Left cardiac atrium (tissue), 4 donors: ENCODE results near the gene BMERB1. TPM values are rescaled to one million over a fixed set of nuclear protein-coding genes. Genes with fewer than 3 reads are reported as not detected.
A peak's percentile ranks its signal among the peaks of the same experiment; 100 is the strongest.

Experiments used
- ATAC-seq, 2 donors: fragments of 200-7000 bp; cut with Tn5 transposase; one replicate each; pipeline ENCODE4 v1.9.1; 2020; ENCODE audit warnings: mild to moderate bottlenecking in 2 of 2, moderate library complexity in 2 of 2
- DNase-seq: peaks from one replicate; pipeline ENCODE4 v3.0.0-alpha.2; 2020
- intact Hi-C, 2 donors: fragments of 100-400 bp; cut with DNase I; formaldehyde crosslinking; loops; one replicate each; pipeline versions ENCODE4 v1.14.1 to v1.15.1; 2022 to 2023
- total RNA-seq, 2 donors: library from RNA; stranded (reverse); fragmentation: NEBNext Ultra II Directional; extraction: Animal tissue kit (Norgen Biotek cat#: 25700); gene quantifications; one replicate each; pipeline ENCODE4 v1.2.1, GENCODE V29; 2021
- donor health status: DM: no; HTN: yes; CAD: no.
- donor health status: DM: no; HTN: yes; CAD: no; lungs with severe emphysema.
- donor health status: DM: yes; HTN: yes; CAD: no.
- donor health status: Dilated cardiomyopathy.

Gene BMERB1
- total RNA-seq, 2 donors from 2014 or later, result 50.0 to 74.3 TPM

GRCh38 chr16:15511759-15512487 is 77.5 kb downstream of the BMERB1 start:
- intact Hi-C loops, result no loop called here
- ATAC-seq (no peak), DNase-seq (no peak)

DNA sequence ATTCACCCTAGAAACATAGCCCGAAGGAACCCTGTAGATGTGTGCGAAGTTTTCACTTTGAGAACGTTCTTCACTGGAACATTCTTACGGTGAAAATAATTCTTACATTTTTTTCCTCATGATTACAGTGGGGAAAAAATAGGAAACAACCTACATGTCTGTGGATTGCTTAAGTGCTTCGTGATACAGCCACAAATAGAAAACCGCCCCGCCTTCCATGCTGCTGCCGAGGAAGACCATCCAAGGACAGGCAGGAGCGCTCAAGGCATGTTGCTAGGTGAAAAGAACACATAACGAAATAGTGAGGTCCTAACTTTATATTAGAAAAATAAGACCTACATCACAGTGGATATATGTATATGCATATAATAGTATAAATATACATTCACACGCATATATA is 78.8 kb downstream of the BMERB1 start:
- intact Hi-C loops, result no loop called here
- no peak for ATAC-seq

GRCh38 chr16:15515992-15516391 is 81.6 kb downstream of the BMERB1 start:
- intact Hi-C loops, result no loop called here
- DNase-seq, result no peak
- ATAC-seq, result no peak

More for the DNA sequence above, 78.8 kb downstream of the BMERB1 start:
- DNase-seq, result no peak

- ATAC-seq (no peak), DNase-seq (no peak)
- intact Hi-C loops, result no loop called here
Measured at GRCh38 chr16:15516609-15517008, 82.2 kb downstream of the BMERB1 start.

- intact Hi-C loops, result no loop called here
- no peak for ATAC-seq
Measured at GRCh38 chr16:15517743-15518377, 83.5 kb downstream of the BMERB1 start.

DNA sequence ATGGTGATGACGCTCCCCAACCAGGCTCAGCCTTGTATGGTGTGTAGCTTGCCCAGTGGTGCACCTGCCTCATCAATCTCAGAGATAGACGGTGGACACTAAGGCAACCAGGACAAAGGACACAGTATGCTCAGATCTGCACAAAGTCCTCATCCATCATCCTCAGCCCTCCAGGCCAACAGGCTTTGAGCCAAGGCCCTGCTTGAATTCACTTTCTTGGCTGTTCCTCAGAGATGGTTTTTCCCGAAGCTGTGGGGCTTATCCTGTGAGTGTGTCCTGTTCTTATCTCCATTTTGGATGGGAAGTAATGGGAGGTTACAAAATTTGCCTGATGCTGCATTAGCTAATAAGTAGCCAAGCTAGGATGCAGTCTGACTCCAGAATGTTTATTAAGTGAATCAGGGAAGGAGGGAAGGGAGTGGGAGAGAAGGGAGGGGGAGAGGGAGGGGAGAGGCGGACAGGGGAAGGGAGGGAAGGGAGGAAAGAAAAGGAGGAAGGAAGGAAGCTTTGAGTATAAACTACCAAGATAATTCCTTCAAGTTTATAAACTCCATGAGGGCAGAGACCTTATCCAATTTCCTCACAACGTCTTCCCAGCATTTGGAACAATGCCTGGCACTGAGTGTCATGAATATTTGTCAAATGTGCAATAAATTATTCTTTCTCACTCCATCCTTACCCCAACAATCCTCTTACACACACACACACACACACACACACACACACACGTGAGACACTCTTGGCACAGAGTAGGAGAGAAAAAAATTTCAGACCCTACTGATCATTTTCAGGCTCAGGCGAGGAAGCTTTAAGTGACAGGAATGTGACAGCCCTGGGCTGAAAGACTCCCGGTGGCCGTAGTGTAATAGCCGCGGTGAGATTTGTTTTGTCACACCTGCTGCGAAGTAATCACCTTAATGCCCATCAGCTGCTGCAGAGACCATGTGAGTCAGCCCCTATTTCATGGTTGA is 84.3 kb downstream of the BMERB1 start:
- intact Hi-C loops, result no loop called here
- peak; percentile 56 to 79 for ATAC-seq
- DNase-seq, result peak; percentile 77

More at GRCh38 chr16:15517743-15518377, 83.5 kb downstream of the BMERB1 start:
- DNase-seq, result no peak

GRCh38 chr16:15519790-15520189 is 85.4 kb downstream of the BMERB1 start:
- intact Hi-C loops, result no loop called here
- DNase-seq (no peak), ATAC-seq (no peak)

DNA sequence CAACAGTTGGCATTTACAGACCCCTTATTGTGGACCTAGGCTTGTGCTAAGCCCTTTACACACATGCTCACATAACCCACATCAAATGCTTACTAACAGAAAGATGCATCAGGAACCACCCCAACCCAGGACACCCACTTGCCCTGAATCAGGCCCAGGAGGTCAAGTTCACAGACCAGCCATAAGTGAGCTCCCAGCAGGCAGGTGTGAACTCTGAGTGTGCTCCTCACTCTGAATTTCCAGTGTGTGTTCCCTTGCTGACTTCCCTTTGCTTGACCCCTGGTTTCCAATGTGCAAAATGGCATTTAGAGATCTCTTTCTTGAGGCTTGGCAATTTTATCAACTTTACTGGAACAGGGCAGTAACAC is 87.0 kb downstream of the BMERB1 start:
- ATAC-seq, result peak; percentile 3 to 10

DNA sequence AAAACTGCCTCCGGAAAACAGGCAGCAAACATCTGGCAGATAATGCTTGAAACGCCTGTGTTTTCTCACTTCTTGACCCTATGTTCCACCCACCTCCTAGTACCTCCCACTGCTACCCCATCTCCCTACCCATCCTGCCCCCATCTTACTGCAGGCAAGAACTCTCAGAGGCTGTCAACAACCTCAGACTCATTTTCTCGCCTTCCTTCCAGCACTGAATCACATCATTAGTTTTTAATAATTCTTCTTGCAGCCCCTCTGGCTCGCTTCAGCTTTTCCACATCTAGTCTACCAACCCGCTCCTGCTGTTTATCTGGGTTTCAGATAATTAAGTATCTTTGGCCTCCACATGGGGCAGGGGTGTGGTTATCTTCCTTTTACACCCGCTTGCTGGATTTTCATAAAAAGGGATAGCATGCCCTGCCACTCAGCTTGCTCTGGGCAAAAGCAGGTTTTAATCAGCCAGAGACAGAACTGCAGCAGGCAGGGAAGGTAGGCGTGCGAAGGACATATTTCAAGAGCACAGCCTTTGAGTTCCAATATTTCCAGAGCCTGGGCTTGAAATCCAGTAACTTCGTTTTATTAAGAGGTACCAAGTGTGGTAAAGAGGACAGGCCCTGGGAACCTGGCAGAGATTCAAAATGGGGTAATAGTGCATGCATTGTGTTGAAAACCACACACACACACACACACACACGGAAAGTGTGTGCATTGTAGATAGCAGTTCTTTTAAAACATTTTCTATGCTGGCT is 87.5 kb downstream of the BMERB1 start:
- intact Hi-C loops, result no loop called here
- peak; percentile 29 for DNase-seq
- peak; percentile 30 to 65 for ATAC-seq

More for the DNA sequence above, 87.0 kb downstream of the BMERB1 start:
- intact Hi-C loops, result no loop called here
- peak; percentile 28 for DNase-seq

GRCh38 chr16:15523092-15523541 is 88.7 kb downstream of the BMERB1 start:
- ATAC-seq (peak in 1 of 2 donors; percentile 41), DNase-seq (peak; percentile 35)
- intact Hi-C loops, result no loop called here

DNA sequence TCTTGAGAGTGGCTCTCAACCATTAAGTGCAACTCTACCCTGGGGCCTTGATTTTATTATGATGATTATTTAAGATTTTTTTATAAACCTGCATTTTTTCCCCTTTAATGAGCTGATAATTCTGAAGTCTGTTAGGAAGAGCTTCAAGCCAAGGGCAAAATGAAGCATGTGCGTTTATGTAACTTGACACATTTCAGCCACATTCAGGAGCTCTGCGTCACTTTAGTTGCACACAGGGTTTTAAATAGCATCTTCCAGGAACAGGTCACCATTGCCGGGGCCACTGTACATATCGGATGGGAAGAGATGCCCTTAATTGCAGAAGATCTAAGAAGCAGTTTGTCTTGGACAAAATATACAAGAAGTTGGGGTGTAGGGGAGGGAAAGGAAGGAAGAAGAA is 89.6 kb downstream of the BMERB1 start:
- intact Hi-C loops, result no loop called here
- no peak for DNase-seq
- ATAC-seq, result no peak

DNA sequence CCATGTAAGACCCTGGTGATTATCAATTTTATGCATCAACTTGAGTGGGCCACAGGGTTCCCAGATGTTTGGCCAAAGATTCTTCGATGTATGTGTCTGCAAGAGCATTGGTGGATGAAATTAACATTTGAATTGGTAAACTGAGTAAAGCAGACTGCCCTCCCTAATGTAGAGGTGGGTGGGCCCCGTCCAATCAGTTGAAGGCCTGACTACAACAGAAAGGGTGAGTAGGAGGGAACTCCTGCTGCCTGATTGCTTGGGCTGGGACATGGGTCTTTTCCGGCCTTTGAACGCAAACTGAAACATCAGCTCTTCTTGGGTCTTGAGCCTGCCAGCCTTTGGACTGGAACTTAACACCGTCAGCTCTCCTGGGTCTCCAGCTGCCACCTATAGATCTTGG is 90.6 kb downstream of the BMERB1 start:
- no peak for ATAC-seq
- no peak for DNase-seq
- intact Hi-C loops, result no loop called here

DNA sequence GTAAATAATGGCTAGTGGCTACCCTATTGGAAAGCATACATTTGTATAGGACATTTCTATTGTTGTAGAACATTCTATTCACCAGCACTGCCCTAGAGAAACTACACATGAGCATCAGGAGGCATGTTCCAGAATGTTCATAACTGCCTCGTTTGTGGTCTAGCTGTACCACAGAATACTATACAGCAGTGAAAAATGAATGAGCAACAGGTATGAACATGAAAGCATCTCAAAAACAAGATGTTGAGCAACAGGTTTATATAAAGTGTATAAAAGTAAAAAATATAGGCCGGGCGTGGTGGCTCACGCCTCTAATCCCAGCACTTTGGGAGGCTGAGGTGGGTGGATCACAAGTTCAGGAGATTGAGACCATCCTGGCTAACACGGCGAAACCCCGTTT is 91.7 kb downstream of the BMERB1 start:
- intact Hi-C loops, result no loop called here
- ATAC-seq (no peak), DNase-seq (no peak)

GRCh38 chr16:15526731-15527130 is 92.3 kb downstream of the BMERB1 start:
- ATAC-seq (no peak), DNase-seq (no peak)
- intact Hi-C loops, result no loop called here

- DNase-seq (no peak), ATAC-seq (no peak)
- intact Hi-C loops, result no loop called here
Measured at GRCh38 chr16:15529673-15530072, 95.3 kb downstream of the BMERB1 start.

DNA sequence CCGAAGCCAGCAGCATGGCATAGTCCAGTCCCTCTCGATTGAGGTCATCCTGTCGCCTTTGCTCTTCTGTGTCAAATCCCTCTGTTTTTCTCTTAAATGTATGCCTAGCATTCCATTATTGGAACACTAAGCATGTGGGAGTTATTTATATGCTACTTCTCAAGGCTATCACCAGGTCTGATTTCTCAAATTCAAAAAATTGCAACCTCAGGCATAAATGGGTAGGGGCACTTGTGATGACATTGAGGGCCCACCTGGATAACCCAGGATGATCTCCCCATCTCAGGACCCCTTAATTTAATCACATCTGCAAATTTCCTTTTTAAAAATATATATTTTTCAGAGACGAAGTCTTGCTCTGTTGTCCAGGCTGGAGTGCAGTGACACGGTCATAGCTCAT is 95.7 kb downstream of the BMERB1 start:
- no peak for DNase-seq
- ATAC-seq, result no peak
- intact Hi-C loops, result no loop called here

DNA sequence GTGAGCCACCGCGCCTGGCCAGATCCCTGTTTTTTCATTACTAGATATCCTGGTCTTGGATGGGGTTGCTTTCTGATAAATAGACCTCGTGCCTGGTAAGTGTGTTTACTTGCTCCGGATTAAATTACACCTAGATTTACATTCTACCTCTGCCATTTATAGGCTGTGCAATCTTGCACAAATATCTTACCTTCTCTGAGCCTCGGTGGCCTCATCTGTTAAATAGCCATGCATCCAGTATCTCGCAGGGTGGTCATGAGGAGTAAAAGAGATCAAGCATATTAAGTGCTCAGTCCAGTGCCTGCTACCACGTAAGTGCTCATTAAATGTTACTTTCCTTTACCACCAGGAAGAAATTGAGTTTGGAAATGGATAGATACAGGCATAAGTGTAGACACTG is 98.4 kb downstream of the BMERB1 start:
- intact Hi-C loops, result no loop called here
- no peak for DNase-seq
- ATAC-seq, result no peak

GRCh38 chr16:15533386-15533785 is 99.0 kb downstream of the BMERB1 start:
- ATAC-seq (no peak), DNase-seq (no peak)
- intact Hi-C loops, result no loop called here

DNA sequence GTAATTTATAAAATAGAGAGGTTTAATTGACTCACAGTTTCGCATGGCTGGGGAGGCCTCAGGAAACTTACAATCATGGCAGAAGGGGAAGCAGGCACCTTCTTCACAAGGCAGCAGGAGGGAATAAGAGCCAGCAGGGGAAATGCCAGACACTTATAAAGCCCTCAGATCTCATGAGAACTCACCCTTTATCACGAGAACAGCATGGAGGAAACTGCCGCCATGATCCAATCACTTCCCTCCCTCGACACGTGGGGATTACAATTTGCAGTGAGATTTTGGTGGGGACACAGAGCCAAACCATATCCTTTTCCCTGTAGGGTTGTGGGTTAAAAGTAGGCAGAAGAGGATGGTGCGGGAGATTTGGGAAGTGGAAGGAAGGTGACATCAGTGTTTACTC is 101.4 kb downstream of the BMERB1 start:
- intact Hi-C loops, result no loop called here
- DNase-seq (no peak), ATAC-seq (no peak)
